GM23248 (cell line): ENCODE measurements around the gene FHAD1. TPM values are rescaled to one million over a fixed set of nuclear protein-coding genes. Genes with fewer than 3 reads are reported as not detected.

Experiments
- DNase-seq: peaks from one replicate; pipeline ENCODE4 v3.0.0-alpha.2; 2015
- H2AFZ ChIP-seq: fragments of 200-600 bp; sonication (generic); 2 replicates; pipeline ENCODE4 v1.6.1; 2016; ENCODE audit warnings: antibody characterized with exemption
- H3F3A ChIP-seq: fragments of 200-600 bp; sonication (generic); 2 replicates; pipeline ENCODE4 v1.6.1; 2016; ENCODE audit warnings: mild to moderate bottlenecking, antibody characterized with exemption, mixed run types; ENCODE audit not compliant: insufficient read depth
- H3K27ac ChIP-seq: fragments of 200-600 bp; sonication (generic); 2 replicates; pipeline ENCODE4 v1.5.1; 2016; ENCODE audit warnings: mild to moderate bottlenecking
- H3K27me3 ChIP-seq: fragments of 200-600 bp; sonication (generic); replicated peaks from 2 replicates; pipeline ENCODE4 v1.6.1; 2016; ENCODE audit warnings: mild to moderate bottlenecking; ENCODE audit not compliant: insufficient read depth
- H3K36me3 ChIP-seq: fragments of 200-600 bp; sonication (generic); 2 replicates; pipeline ENCODE4 v1.6.1; 2016; ENCODE audit warnings: low read depth, mild to moderate bottlenecking
- H3K4me1 ChIP-seq: fragments of 200-600 bp; sonication (generic); 2 replicates; pipeline ENCODE4 v1.6.1; 2016; ENCODE audit warnings: mild to moderate bottlenecking; ENCODE audit not compliant: insufficient read depth
- H3K4me2 ChIP-seq: fragments of 200-600 bp; sonication (generic); one replicate; pipeline ENCODE4 v1.6.1; 2016; ENCODE audit warnings: mild to moderate bottlenecking; ENCODE audit not compliant: unreplicated experiment
- H3K4me3 ChIP-seq: fragments of 200-600 bp; sonication (generic); 2 replicates; pipeline ENCODE4 v1.5.1; 2016; ENCODE audit warnings: mild to moderate bottlenecking
- H3K79me2 ChIP-seq: fragments of 200-600 bp; sonication (generic); 2 replicates; pipeline ENCODE4 v1.6.1; 2016; ENCODE audit warnings: mild to moderate bottlenecking; ENCODE audit not compliant: insufficient read depth
- H3K9ac ChIP-seq: fragments of 200-600 bp; sonication (generic); 2 replicates; pipeline ENCODE4 v1.6.1; 2016; ENCODE audit warnings: mild to moderate bottlenecking
- H3K9me2 ChIP-seq: fragments of 200-600 bp; sonication (generic); 2 replicates; pipeline ENCODE4 v1.6.1; 2016; ENCODE audit warnings: mixed run types, mild to moderate bottlenecking, moderate library complexity; ENCODE audit not compliant: insufficient read depth
- H3K9me3 ChIP-seq: fragments of 200-600 bp; sonication (generic); one replicate; pipeline ENCODE4 v1.6.1; 2017; ENCODE audit warnings: low read depth
- H4K20me1 ChIP-seq: fragments of 200-600 bp; sonication (generic); 2 replicates; pipeline ENCODE4 v1.6.0; 2016; ENCODE audit not compliant: insufficient read depth
- EZH2 ChIP-seq: fragments of 200-600 bp; sonication (generic); IDR thresholded peaks from 2 replicates; pipeline ENCODE4 v1.6.1; 2018; ENCODE audit warnings: antibody characterized with exemption, mild to moderate bottlenecking; ENCODE audit not compliant: insufficient read depth, poor library complexity, severe bottlenecking
- EZH2phosphoT487 ChIP-seq: fragments of 200-600 bp; sonication (generic); IDR thresholded peaks from 2 replicates; pipeline ENCODE4 v1.6.1; 2018; ENCODE audit warnings: antibody characterized with exemption, moderate library complexity, mild to moderate bottlenecking, low read depth; ENCODE audit not compliant: insufficient read depth
- WGBS, 2 experiments: methylation state at CpG; one replicate each; pipeline ENCODE4 v1.1.6; 2015 to 2017; ENCODE audit warnings: low lambda C conversion rate in 2 of 2, low coverage in 1 of 2; ENCODE audit errors: missing lambda C conversion rate in 2 of 2; 5-methylcytosine and 5-hydroxymethylcytosine counted together
- in situ Hi-C: fragments of 300-500 bp; cut with MboI; formaldehyde crosslinking; loops from 2 replicates; pipeline ENCODE4 v1.15.0; 2020
- polyA plus RNA-seq: library from polyadenylated mRNA; unstranded; fragments of >200 nt; fragmentation: Nextera tagmentation; extraction: Ambion mirVana; gene quantifications from 2 replicates; pipeline ENCODE4 v1.2.1, GENCODE V29; 2016
- total RNA-seq: library from RNA; depleted of rRNA; stranded (reverse); fragments of >200 nt; shearing (Covaris generic); gene quantifications from 2 replicates; pipeline ENCODE4 v1.2.3, GENCODE V29; 2014

Gene FHAD1
- total and polyA plus RNA-seq, 2 experiments from 2014 or later = 0.24 TPM; not detected in 1

GRCh38 chr1:15280416-15280815, 33.4 kb downstream of the FHAD1 start:
- Histone ChIP-seq H3K36me3 (no peaks in the 10 kb centered on the region), H3K4me1 (no peaks in the 10 kb centered on the region), H2AFZ (no peak overlapping the region), H3K4me2 (no peak overlapping the region), H3K9ac (no peak overlapping the region), H3K79me2 (no peaks in the 10 kb centered on the region), H4K20me1 (no peaks in the 10 kb centered on the region), H3K27me3 (no peaks in the 10 kb centered on the region; the same call in 1 of the 2 replicates), H3F3A (no peaks in the 10 kb centered on the region), H3K9me3 (no peaks in the 10 kb centered on the region), H3K27ac (no peak overlapping the region), H3K4me3 (no peak overlapping the region), H3K9me2 (no peaks in the 10 kb centered on the region)
- TF ChIP-seq EZH2 (no peak), EZH2phosphoT487 (no peak)
- DNase-seq = no peak
- 76 to 85% methylated on average over 10 of the region's 10 CpGs for WGBS, 2 experiments
- in situ Hi-C loops = no loop called here

- H3F3A ChIP-seq = no peaks in the 10 kb centered on the region
- H3K9me3 ChIP-seq = no peaks in the 10 kb centered on the region
- H3K36me3 ChIP-seq = no peaks in the 10 kb centered on the region
- 63 to 67% methylated on average over 2 of the region's 2 CpGs for WGBS, 2 experiments
- no peak overlapping the region for H3K27ac ChIP-seq
- no peaks in the 10 kb centered on the region for H3K4me1 ChIP-seq
- H3K79me2 ChIP-seq = no peaks in the 10 kb centered on the region
- in situ Hi-C loops = no loop called here
- H3K4me3 ChIP-seq = no peak overlapping the region
- H2AFZ ChIP-seq = no peak overlapping the region
- no peaks in the 10 kb centered on the region for H4K20me1 ChIP-seq
- H3K9me2 ChIP-seq = no peaks in the 10 kb centered on the region
- no peaks in the 10 kb centered on the region for H3K27me3 ChIP-seq
- TF ChIP-seq EZH2phosphoT487 = no peak
- no peak for TF ChIP-seq EZH2
- no peak for DNase-seq
- no peak overlapping the region for H3K9ac ChIP-seq
- H3K4me2 ChIP-seq = no peak overlapping the region
These were observed 35.0 kb downstream of the FHAD1 start for GRCh38 chr1:15282038-15282437.

- Histone ChIP-seq H3F3A (no peaks in the 10 kb centered on the region), H2AFZ (no peak overlapping the region), H3K27ac (no peak overlapping the region), H4K20me1 (no peaks in the 10 kb centered on the region), H3K4me2 (no peak overlapping the region), H3K4me3 (no peak overlapping the region), H3K9me2 (no peaks in the 10 kb centered on the region), H3K9ac (no peak overlapping the region), H3K36me3 (no peaks in the 10 kb centered on the region), H3K4me1 (no peaks in the 10 kb centered on the region), H3K27me3 (peaks cover 5% of the 10 kb centered on the region), H3K9me3 (no peaks in the 10 kb centered on the region), H3K79me2 (no peaks in the 10 kb centered on the region)
- in situ Hi-C loops = no loop called here
- TF ChIP-seq EZH2phosphoT487 = no peak
- TF ChIP-seq EZH2 = no peak
- no peak for DNase-seq
- 80 to 90% methylated on average over 7 of the region's 7 CpGs for WGBS, 2 experiments
These were observed 35.9 kb downstream of the FHAD1 start for GRCh38 chr1:15282810-15283474.

- Histone ChIP-seq H3K4me1 (no peaks in the 10 kb centered on the region), H2AFZ (no peak overlapping the region), H3K9me3 (no peaks in the 10 kb centered on the region), H3K9me2 (no peaks in the 10 kb centered on the region), H3K4me3 (no peak overlapping the region), H3F3A (no peaks in the 10 kb centered on the region), H3K4me2 (no peak overlapping the region), H3K9ac (no peak overlapping the region), H3K27me3 (peaks cover 5% of the 10 kb centered on the region), H3K36me3 (no peaks in the 10 kb centered on the region), H4K20me1 (no peaks in the 10 kb centered on the region), H3K27ac (no peak overlapping the region), H3K79me2 (no peaks in the 10 kb centered on the region)
- DNase-seq = peak; percentile 71
- TF ChIP-seq EZH2phosphoT487 (no peak), EZH2 (no peak)
- in situ Hi-C loops = no loop called here
- WGBS, 2 experiments = 40 to 42% methylated on average over 2 of the region's 2 CpGs
These were observed 36.5 kb downstream of the FHAD1 start for GRCh38 chr1:15283526-15283925.

GRCh38 chr1:15286452-15286851, 39.4 kb downstream of the FHAD1 start:
- in situ Hi-C loops = no loop called here
- no peak overlapping the region for H3K4me2 ChIP-seq
- TF ChIP-seq EZH2 (no peak), EZH2phosphoT487 (no peak)
- H4K20me1 ChIP-seq = no peaks in the 10 kb centered on the region
- H3K27ac ChIP-seq = no peak overlapping the region
- no peaks in the 10 kb centered on the region for H3F3A ChIP-seq
- H3K9me3 ChIP-seq = no peaks in the 10 kb centered on the region
- H3K9me2 ChIP-seq = no peaks in the 10 kb centered on the region
- no peak overlapping the region for H2AFZ ChIP-seq
- H3K79me2 ChIP-seq = no peaks in the 10 kb centered on the region
- H3K4me3 ChIP-seq = no peak overlapping the region
- DNase-seq = no peak
- H3K9ac ChIP-seq = no peak overlapping the region
- peaks cover 8% of the 10 kb centered on the region; the same call in 1 of the 2 replicates for H3K4me1 ChIP-seq
- 74 to 80% methylated on average over 4 of the region's 4 CpGs for WGBS, 2 experiments
- no peaks in the 10 kb centered on the region for H3K36me3 ChIP-seq
- peaks cover 5% of the 10 kb centered on the region for H3K27me3 ChIP-seq
